A673 (cell line): ENCODE results near the gene BIRC7. TPM values are rescaled to one million over a fixed set of nuclear protein-coding genes. Genes with fewer than 3 reads are reported as not detected.

Source experiments
- BruUV-seq: library from RNA; stranded (reverse); fragments of 400-500 nt; replicated peaks from 2 replicates; lab custom pipeline; 2021; lab: Mats Ljungman, UMichigan
- CTCF ChIA-PET: fragments of 300-600 bp; sonication (Branson Sonifier 250); formaldehyde crosslinking; loops from one replicate; lab custom pipeline; 2022; ENCODE audit warnings: antibody characterized with exemption; lab: Charles Lee
- POLR2A ChIA-PET: fragments of 300-600 bp; sonication (Branson Sonifier 250); formaldehyde crosslinking; loops from one replicate; lab custom pipeline; 2022; ENCODE audit warnings: antibody characterized with exemption; ENCODE audit not compliant: low non-redundant PET; lab: Charles Lee
- DNase-seq: peaks from one replicate; pipeline ENCODE4 v3.0.0-alpha.2; 2015; ENCODE audit warnings: low spot score
- H3K27ac ChIP-seq: fragments of 200-600 bp; sonication (generic); 2 replicates; pipeline ENCODE4 v1.5.1; 2016; ENCODE audit warnings: mixed run types, low read depth, mild to moderate bottlenecking, mixed read lengths, antibody characterized with exemption, low read length; ENCODE audit not compliant: poor library complexity, severe bottlenecking
- H3K27me3 ChIP-seq: fragments of 200-600 bp; sonication (generic); replicated peaks from 2 replicates; pipeline ENCODE4 v1.6.1; 2017; ENCODE audit warnings: mixed run types, low read depth, mild to moderate bottlenecking, mixed read lengths, antibody characterized with exemption, low read length; ENCODE audit not compliant: insufficient read depth, poor library complexity
- H3K36me3 ChIP-seq: fragments of 200-600 bp; sonication (generic); 2 replicates; pipeline ENCODE4 v1.6.1; 2016; ENCODE audit warnings: mixed run types, mild to moderate bottlenecking, mixed read lengths, antibody characterized with exemption, low read length; ENCODE audit not compliant: insufficient read depth, poor library complexity, severe bottlenecking
- H3K4me1 ChIP-seq: fragments of 200-600 bp; sonication (generic); 2 replicates; pipeline ENCODE4 v1.6.1; 2017; ENCODE audit warnings: mixed run types, mild to moderate bottlenecking, mixed read lengths, antibody characterized with exemption, low read length; ENCODE audit not compliant: insufficient read depth, poor library complexity, severe bottlenecking
- H3K4me3 ChIP-seq: fragments of 200-600 bp; sonication (generic); 2 replicates; pipeline ENCODE4 v1.5.1; 2016; ENCODE audit warnings: low read depth, mixed run types, mild to moderate bottlenecking, mixed read lengths, low read length; ENCODE audit not compliant: poor library complexity, severe bottlenecking
- H3K9me3 ChIP-seq: fragments of 200-600 bp; sonication (generic); 2 replicates; pipeline ENCODE4 v1.6.1; 2016; ENCODE audit warnings: mixed run types, low read depth, mild to moderate bottlenecking, mixed read lengths, antibody characterized with exemption, low read length; ENCODE audit not compliant: poor library complexity, severe bottlenecking
- CTCF ChIP-seq: fragments of 300-800, 200-600 bp; sonication (generic); conservative IDR thresholded peaks from 2 replicates; pipeline ENCODE4 v1.5.1; 2017; ENCODE audit warnings: low read depth, mild to moderate bottlenecking, antibody characterized with exemption, low read length, moderate library complexity, mixed read lengths
- EZH2 ChIP-seq: fragments of 200-600 bp; sonication (generic); IDR thresholded peaks from 2 replicates; pipeline ENCODE4 v1.6.1; 2017; ENCODE audit warnings: borderline replicate concordance, low read depth, mild to moderate bottlenecking, mixed read lengths, antibody characterized with exemption, low read length; ENCODE audit not compliant: poor library complexity, severe bottlenecking
- intact Hi-C: fragments of 100-400 bp; cut with micrococcal nuclease; formaldehyde crosslinking; loops from one replicate; pipeline ENCODE4 v1.10.0; 2022; ENCODE audit not compliant: unreplicated experiment
- total RNA-seq: library from RNA; stranded (reverse); gene quantifications from 2 replicates; pipeline ENCODE4 v1.2.3, GENCODE V29; 2021

The BIRC7 gene
- total RNA-seq, 1 experiment from 2014 or later = not detected

GRCh38 chr20:63243604-63244247 lies 8.0 kb downstream of the BIRC7 start:
- TF ChIP-seq EZH2 (no peak), CTCF (no peak)
- POLR2A ChIA-PET = no interaction called here
- H3K27ac ChIP-seq = no peak overlapping the region
- H3K4me3 ChIP-seq = no peak overlapping the region
- intact Hi-C loops = no loop called here
- no peaks in the 10 kb centered on the region for H3K4me1 ChIP-seq
- CTCF ChIA-PET = interaction anchor here (0.6 kb wide), 2 partner anchors 317 to 420 kb away, joined by 5 to 6 read pairs; no protein-coding TSS in a partner anchor
- no peaks in the 10 kb centered on the region for H3K9me3 ChIP-seq
- BruUV-seq = no TSS peak
- DNase-seq = no peak
- no peaks in the 10 kb centered on the region for H3K36me3 ChIP-seq
- H3K27me3 ChIP-seq = no peaks in the 10 kb centered on the region

GRCh38 chr20:63244468-63244867 lies 8.8 kb downstream of the BIRC7 start:
- H3K9me3 ChIP-seq = no peaks in the 10 kb centered on the region
- no peaks in the 10 kb centered on the region for H3K36me3 ChIP-seq
- POLR2A ChIA-PET = no interaction called here
- no peak overlapping the region for H3K4me3 ChIP-seq
- TF ChIP-seq EZH2 (no peak), CTCF (no peak)
- CTCF ChIA-PET = no interaction called here
- peaks cover 4% of the 10 kb centered on the region for H3K27me3 ChIP-seq
- H3K4me1 ChIP-seq = no peaks in the 10 kb centered on the region
- no peak for DNase-seq
- BruUV-seq = no TSS peak
- H3K27ac ChIP-seq = no peak overlapping the region
- intact Hi-C loops = no loop called here

GRCh38 chr20:63246490-63247288 lies 11.0 kb downstream of the BIRC7 start:
- ChIA-PET CTCF (no interaction called here), POLR2A (no interaction called here)
- H3K9me3 ChIP-seq = no peaks in the 10 kb centered on the region
- H3K27me3 ChIP-seq = peaks cover 10% of the 10 kb centered on the region
- H3K36me3 ChIP-seq = no peaks in the 10 kb centered on the region
- no peak for TF ChIP-seq EZH2
- no TSS peak for BruUV-seq
- no peak overlapping the region for H3K4me3 ChIP-seq
- no peak for DNase-seq
- no peak overlapping the region for H3K27ac ChIP-seq
- intact Hi-C loops = no loop called here
- H3K4me1 ChIP-seq = no peaks in the 10 kb centered on the region
